ENCODE data around the gene GRM4. TPM values are rescaled to one million over a fixed set of nuclear protein-coding genes. Genes with fewer than 3 reads are reported as not detected.

GRM4 gene
- total RNA-seq, 1 donor from 2014 or later, result not detected

GRCh38 chr6:34037151-34037550 is 108.7 kb downstream of the GRM4 start:
- H3K36me3 ChIP-seq (ENCODE audit: control insufficient read depth, insufficient read depth, low read length), result no peaks in the 10 kb centered on the region
- FAIRE-seq, result no peak
- no peak for DNase-seq (ENCODE audit: low read depth)
- TF ChIP-seq, protein P1, sequence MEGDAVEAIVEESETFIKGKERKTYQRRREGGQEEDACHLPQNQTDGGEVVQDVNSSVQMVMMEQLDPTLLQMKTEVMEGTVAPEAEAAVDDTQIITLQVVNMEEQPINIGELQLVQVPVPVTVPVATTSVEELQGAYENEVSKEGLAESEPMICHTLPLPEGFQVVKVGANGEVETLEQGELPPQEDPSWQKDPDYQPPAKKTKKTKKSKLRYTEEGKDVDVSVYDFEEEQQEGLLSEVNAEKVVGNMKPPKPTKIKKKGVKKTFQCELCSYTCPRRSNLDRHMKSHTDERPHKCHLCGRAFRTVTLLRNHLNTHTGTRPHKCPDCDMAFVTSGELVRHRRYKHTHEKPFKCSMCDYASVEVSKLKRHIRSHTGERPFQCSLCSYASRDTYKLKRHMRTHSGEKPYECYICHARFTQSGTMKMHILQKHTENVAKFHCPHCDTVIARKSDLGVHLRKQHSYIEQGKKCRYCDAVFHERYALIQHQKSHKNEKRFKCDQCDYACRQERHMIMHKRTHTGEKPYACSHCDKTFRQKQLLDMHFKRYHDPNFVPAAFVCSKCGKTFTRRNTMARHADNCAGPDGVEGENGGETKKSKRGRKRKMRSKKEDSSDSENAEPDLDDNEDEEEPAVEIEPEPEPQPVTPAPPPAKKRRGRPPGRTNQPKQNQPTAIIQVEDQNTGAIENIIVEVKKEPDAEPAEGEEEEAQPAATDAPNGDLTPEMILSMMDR (IDR thresholded peaks at IDR 0.05; ENCODE audit: insufficient read depth, low read length, severe bottlenecking), result no peak
- no peaks in the 10 kb centered on the region for H3K27me3 ChIP-seq (ENCODE audit: control insufficient read depth, insufficient read depth, low read length)
- no peak overlapping the region for H3K4me3 ChIP-seq (ENCODE audit: low read depth, low read length)

DNA sequence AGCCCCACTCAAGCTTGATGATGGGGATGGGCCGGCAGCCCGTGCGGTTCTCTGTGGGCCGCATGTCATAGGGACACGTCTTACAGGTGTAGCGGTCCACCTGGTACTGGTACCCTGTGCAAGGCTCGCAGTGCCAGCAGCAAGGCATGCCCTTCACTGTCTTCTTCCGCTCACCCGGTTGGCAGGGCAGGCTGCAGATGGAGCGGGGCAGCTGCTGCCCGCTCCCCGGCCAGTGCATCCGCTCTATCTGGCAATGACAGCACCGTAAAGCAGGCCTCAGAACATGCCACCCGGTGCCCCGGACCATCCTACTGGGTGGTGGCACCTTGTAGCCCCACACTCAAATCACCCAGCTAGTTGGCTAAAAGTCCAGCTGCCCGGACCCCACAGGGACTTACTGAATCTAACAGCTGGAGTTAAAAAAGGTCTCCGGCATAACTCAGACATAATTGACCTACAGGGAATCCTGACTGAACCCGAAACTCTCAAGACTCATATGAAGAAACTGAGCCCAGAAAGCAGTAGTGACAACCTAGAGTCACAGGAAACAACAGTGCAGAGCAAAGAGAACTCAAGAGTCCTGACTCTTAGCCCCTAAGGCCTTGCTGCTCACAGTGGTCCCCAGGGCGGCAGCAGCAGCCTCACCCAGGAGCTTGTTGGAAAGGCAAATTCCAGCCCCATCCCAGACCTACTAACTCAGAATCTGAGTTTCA is 109.4 kb downstream of the GRM4 start:
- no peaks in the 10 kb centered on the region for H3K27me3 ChIP-seq (ENCODE audit: control insufficient read depth, insufficient read depth, low read length)
- DNase-seq (ENCODE audit: low read depth) (no peak), FAIRE-seq (no peak)
- no peaks in the 10 kb centered on the region for H3K36me3 ChIP-seq (ENCODE audit: control insufficient read depth, insufficient read depth, low read length)
- no peak overlapping the region for H3K4me3 ChIP-seq (ENCODE audit: low read depth, low read length)
- TF ChIP-seq, protein P1 (IDR thresholded peaks at IDR 0.05; ENCODE audit: insufficient read depth, low read length, severe bottlenecking), result no peak

- Histone ChIP-seq H3K36me3 (ENCODE audit: control insufficient read depth, insufficient read depth, low read length) (no peaks in the 10 kb centered on the region), H3K27me3 (ENCODE audit: control insufficient read depth, insufficient read depth, low read length) (no peaks in the 10 kb centered on the region), H3K4me3 (ENCODE audit: low read depth, low read length) (no peak overlapping the region)
- TF ChIP-seq, protein P1 (IDR thresholded peaks at IDR 0.05; ENCODE audit: insufficient read depth, low read length, severe bottlenecking), result no peak
- FAIRE-seq (no peak), DNase-seq (ENCODE audit: low read depth) (no peak)
Measured at GRCh38 chr6:34035704-34036356, 110.1 kb downstream of the GRM4 start.

GRCh38 chr6:34035161-34035560 is 110.7 kb downstream of the GRM4 start:
- TF ChIP-seq, protein P1 (IDR thresholded peaks at IDR 0.05; ENCODE audit: insufficient read depth, low read length, severe bottlenecking), result no peak
- FAIRE-seq (no peak), DNase-seq (ENCODE audit: low read depth) (no peak)
- Histone ChIP-seq H3K4me3 (ENCODE audit: low read depth, low read length) (no peak overlapping the region), H3K36me3 (ENCODE audit: control insufficient read depth, insufficient read depth, low read length) (no peaks in the 10 kb centered on the region), H3K27me3 (ENCODE audit: control insufficient read depth, insufficient read depth, low read length) (no peaks in the 10 kb centered on the region)

DNA sequence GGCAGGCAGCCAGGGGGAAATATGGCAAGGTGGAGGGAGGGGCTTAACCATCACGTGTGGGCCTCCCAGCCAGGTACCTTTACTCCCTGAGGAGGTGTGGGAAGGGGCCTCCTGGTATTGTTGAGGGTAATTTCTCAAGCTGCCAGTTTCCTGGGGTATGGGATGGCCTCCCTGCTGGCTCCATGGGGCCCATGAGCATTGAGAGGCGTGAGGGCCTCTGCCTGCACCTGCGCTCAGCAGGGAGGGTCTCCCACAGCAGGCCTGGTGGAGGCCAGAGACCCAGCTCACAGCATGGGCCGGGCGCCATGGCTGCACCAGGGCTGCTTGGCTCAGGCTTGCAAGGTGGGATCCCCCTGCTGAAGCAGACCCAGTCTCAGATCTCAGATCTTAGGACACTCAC is 113.0 kb downstream of the GRM4 start:
- Histone ChIP-seq H3K36me3 (ENCODE audit: control insufficient read depth, insufficient read depth, low read length) (no peaks in the 10 kb centered on the region), H3K27me3 (ENCODE audit: control insufficient read depth, insufficient read depth, low read length) (no peaks in the 10 kb centered on the region), H3K4me3 (ENCODE audit: low read depth, low read length) (no peak overlapping the region)
- FAIRE-seq, result no peak
- no peak for DNase-seq (ENCODE audit: low read depth)
- TF ChIP-seq, protein P1 (IDR thresholded peaks at IDR 0.05; ENCODE audit: insufficient read depth, low read length, severe bottlenecking), result no peak
